ENCODE results near the gene PLXDC1.

The PLXDC1 gene

DNA sequence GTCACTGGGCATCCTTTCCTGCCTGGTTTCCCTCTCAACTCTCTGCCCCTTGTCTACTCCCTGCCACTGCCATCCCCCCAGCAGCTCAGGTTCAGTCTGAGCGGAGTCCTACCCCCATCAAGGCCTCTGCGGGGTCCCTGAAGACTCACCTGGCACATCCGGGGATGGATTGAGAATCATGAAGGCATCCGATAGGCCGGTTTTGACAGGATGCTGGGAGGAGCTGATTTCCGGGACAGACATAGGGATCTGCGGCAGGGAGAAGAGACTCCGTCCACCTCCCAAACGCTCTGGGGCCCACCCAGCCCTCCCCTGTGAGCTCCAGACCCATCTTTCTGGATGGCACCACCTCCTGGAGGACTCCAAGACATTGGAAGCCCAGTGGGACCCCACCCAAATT is 45.7 kb downstream of the PLXDC1 start:
- no peak for ATAC-seq
- no peak overlapping the region for H3K4me3 Mint-ChIP-seq
- peaks cover 18% of the 10 kb centered on the region for H3K4me1 Mint-ChIP-seq
- no peak for DNase-seq
- no peaks in the 10 kb centered on the region for H3K9me3 Mint-ChIP-seq
- no peaks in the 10 kb centered on the region for H3K27me3 Mint-ChIP-seq
- H3K27ac Mint-ChIP-seq: no peak overlapping the region

DNA sequence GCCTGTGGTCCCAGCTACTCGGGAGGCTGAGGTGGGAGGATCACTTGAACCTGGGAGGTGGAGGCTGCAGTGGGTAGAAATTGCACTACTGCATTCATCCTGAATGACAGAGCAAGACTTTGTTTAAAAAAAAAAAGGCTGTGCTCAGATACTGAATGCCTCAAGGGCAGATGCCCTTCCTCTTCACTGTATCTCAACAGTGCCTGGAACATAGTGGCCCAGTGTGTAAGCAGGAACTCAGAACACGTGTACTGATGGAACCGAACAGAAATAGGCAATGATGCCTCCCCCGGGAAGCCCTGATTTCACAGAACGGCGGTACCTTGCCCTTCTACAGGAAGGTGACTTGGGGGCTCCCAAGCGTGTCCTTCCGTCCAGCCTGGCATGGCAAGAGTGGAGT is 46.8 kb downstream of the PLXDC1 start:
- Mint-ChIP-seq H3K9me3 (no peaks in the 10 kb centered on the region), H3K4me3 (no peak overlapping the region)

DNA sequence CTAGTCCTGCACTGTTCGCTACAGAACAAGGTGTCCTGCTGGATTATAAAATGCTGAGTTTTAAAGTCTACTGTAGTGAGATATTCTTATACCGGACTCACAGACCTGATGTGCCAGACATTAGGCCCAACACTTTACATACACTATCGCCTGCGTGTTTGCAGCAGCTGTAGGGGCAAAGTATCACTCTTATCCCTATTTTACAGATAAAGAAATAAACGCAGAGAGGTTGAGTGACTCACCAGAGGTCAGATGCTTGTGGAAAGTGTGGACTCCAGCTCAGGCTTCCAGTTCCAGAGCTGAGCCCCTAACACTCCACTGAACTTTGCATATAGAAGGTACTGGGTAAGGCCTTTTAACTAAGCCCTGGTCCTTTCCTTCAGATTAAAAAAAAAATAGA is 47.4 kb downstream of the PLXDC1 start:
- DNase-seq (no peak), ATAC-seq (no peak)
- H3K4me3 Mint-ChIP-seq: no peak overlapping the region
- H3K9me3 Mint-ChIP-seq: no peaks in the 10 kb centered on the region
- H3K27me3 Mint-ChIP-seq: no peaks in the 10 kb centered on the region
- H3K4me1 Mint-ChIP-seq: peaks cover 24% of the 10 kb centered on the region
- H3K27ac Mint-ChIP-seq: peak overlapping the region in 1 of 2 donors; percentile 85

More for the DNA sequence above, 46.8 kb downstream of the PLXDC1 start:
- H3K27me3 Mint-ChIP-seq: no peaks in the 10 kb centered on the region
- H3K27ac Mint-ChIP-seq: no peak overlapping the region
- no peak for DNase-seq
- peaks cover 18% of the 10 kb centered on the region for H3K4me1 Mint-ChIP-seq
- ATAC-seq: no peak

DNA sequence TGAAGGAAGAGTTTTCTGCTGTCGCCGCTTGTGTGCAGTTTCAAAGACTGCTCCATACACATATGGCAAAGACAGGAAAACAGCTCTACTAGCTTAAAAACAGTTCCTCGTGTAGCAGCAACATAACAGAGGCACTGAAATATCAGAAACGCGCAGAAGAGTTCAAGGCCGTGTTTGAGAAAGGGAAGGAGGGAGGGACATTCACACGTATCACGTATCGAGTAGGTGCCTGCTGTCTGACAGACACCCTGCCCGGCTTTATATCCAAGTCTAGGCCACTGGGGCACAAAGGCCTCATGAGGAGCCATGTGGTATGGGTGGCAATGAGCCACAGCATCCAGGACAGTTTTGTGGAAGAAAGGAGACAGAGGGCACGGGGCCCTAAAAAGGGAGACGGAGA is 50.3 kb downstream of the PLXDC1 start:
- H3K27me3 Mint-ChIP-seq: no peaks in the 10 kb centered on the region
- ATAC-seq: no peak
- no peak overlapping the region for H3K4me3 Mint-ChIP-seq
- no peaks in the 10 kb centered on the region for H3K9me3 Mint-ChIP-seq
- no peak for DNase-seq
- no peak overlapping the region for H3K27ac Mint-ChIP-seq
- peaks cover 48% of the 10 kb centered on the region for H3K4me1 Mint-ChIP-seq

DNA sequence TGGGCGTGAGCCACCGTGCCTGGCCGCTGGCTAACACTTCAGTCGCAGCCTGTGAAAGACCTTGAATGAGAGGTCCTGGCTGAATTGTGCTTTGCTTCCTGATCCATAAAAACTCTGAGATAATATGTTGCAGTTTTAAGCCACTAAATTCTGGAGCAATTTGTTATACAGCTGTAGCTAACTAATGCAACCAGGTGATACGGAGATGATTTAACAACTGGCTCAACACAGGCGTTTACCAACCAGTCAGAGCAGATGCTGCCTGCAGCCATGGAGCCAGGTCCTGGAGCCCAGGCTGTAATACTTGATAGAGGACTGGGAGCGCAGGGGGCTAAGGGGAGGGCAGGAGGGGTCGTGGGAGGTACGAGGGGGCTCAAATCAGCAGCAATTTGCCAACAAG is 50.9 kb downstream of the PLXDC1 start:
- Mint-ChIP-seq H3K9me3 (no peaks in the 10 kb centered on the region), H3K27me3 (no peaks in the 10 kb centered on the region), H3K4me3 (no peak overlapping the region), H3K4me1 (peaks cover 53% of the 10 kb centered on the region), H3K27ac (no peak overlapping the region)
- ATAC-seq (no peak), DNase-seq (no peak)

DNA sequence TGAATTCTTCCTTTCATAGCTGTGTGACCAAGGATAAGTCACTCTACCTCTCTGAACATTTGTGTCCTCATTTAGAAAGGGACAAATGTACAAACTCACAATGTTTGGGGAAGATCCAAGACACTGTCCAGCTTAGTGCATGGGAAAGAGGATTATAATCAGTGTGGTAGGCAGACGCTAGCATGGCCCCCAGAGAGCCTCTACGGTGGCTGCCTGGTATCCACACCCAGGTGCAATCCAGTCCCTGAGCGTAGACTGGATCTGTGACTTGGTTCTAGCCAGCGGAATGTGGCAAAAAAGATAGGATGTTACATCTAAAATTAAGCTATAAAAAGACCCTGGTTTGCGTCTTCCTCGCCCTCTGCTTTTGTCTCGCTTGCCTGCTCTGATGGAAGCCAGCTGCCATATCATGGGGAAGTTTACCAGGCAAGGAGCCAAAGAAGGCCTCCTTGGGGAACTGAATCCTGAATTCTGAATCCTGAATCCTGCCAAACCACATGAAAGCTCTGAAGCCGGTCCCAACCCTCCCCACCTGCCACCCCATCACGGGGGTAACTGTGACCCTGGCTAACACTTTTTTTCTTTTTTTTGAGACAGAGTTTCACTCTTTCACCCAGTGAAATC is 51.7 kb downstream of the PLXDC1 start:
- Mint-ChIP-seq H3K4me1 (peaks cover 61% of the 10 kb centered on the region), H3K27me3 (no peaks in the 10 kb centered on the region), H3K27ac (no peak overlapping the region), H3K9me3 (no peaks in the 10 kb centered on the region), H3K4me3 (no peak overlapping the region)
- ATAC-seq: no peak
- DNase-seq: no peak

DNA sequence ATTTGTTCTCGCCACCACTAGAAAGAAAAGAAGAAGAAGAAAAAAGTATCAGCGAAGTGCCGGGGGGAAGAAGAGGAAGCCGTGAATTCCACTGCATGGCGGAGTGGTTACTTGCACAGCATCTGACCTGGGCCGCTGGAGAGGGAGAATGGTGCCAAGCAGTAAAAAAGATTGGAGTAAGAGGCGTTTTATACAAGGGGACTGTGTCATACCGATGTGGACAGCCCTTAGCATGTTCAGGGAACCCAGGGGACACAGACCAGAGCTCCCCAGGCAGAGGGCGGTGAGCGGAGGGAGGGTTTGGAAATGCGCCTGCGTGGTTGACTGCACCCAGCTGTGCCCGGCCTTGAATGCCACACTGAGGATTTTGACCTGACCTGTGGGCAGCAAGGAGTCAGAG is 52.8 kb downstream of the PLXDC1 start:
- Mint-ChIP-seq H3K9me3 (no peaks in the 10 kb centered on the region), H3K4me3 (no peak overlapping the region), H3K27me3 (no peaks in the 10 kb centered on the region), H3K27ac (no peak overlapping the region), H3K4me1 (peaks cover 73% of the 10 kb centered on the region)
- no peak for DNase-seq
- ATAC-seq: no peak

DNA sequence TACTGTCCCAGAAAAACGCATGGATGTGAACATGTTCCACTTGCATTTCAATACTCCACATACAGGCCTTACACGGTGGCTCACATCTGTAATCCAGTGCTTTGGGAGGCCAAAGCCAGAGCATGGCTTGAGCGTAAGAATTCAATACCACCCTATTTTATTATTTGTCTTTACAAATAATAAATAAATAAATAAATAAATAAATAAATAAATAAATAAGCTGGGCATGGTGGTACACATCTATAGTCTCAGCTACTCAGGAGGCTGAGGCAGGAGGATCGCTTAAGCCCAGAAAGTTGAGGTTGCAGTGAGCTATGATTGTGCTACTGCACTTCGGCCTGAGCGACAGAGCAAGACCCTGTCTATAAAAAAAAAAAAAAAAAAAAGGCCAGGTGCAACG is 53.9 kb downstream of the PLXDC1 start:
- ATAC-seq: no peak

DNA sequence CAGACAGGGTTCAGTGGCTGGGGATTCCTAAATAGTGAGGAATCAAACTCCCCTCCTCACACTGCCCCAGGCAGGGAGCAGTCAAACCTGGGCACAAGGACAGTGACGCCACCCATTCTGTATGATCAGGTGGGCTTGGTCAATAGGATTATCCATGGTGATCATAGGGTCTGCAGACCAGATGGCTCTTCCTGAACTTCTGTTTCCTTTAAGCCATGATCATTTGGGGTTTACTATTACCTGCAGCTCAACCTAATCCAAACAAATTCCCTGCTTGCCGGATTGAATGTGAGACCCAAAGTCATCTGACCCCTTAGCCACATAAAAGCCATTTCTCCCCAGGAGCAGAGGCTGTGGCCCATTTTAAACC is 54.3 kb downstream of the PLXDC1 start:
- Mint-ChIP-seq H3K27ac (no peak overlapping the region), H3K4me1 (peaks cover 82% of the 10 kb centered on the region), H3K9me3 (no peaks in the 10 kb centered on the region), H3K27me3 (no peaks in the 10 kb centered on the region), H3K4me3 (peak overlapping the region; percentile 55 to 59)
- no peak for ATAC-seq
- DNase-seq: no peak

More for the DNA sequence above, 53.9 kb downstream of the PLXDC1 start:
- Mint-ChIP-seq H3K4me3 (no peak overlapping the region), H3K9me3 (no peaks in the 10 kb centered on the region), H3K4me1 (peaks cover 82% of the 10 kb centered on the region), H3K27ac (no peak overlapping the region), H3K27me3 (no peaks in the 10 kb centered on the region)
- DNase-seq: no peak

DNA sequence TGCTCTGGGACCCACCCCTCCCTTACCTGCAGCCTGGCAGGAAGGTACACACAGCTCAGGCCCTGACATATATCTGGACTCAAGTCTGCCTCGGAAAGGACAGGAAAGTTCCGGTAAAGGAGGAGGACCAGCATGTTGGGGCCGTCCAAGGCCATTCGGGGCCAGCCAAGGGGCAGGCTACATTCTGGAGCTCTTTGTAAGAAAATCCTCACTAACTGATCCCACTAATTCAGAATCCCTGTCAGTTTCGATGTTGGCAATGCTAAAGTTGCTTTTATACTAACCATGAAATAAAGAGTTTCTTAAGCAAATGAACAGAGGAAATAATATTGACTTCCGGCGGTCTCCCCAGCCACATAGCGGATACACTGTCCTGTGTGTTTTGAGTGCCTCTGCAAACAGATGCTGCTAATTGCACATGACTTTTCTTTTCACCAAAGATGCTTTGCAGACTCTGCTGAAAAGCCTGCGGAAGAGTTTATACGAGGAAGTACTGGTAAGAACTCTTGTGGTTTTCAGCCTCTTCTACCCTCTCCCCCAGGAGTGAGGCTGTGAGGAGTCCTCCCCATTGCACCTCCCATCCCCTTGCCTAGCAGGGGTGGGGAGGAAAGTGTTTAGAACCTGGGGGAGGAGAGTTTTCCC is 54.8 kb downstream of the PLXDC1 start:
- H3K4me1 Mint-ChIP-seq: peaks cover 80% of the 10 kb centered on the region
- H3K9me3 Mint-ChIP-seq: no peaks in the 10 kb centered on the region
- H3K4me3 Mint-ChIP-seq: peak overlapping the region; percentile 55 to 59
- ATAC-seq (peak; percentile 30), DNase-seq (peak in 1 of 2 donors; percentile 24)
- peak overlapping the region; percentile 69 to 74 for H3K27ac Mint-ChIP-seq
- H3K27me3 Mint-ChIP-seq: no peaks in the 10 kb centered on the region

DNA sequence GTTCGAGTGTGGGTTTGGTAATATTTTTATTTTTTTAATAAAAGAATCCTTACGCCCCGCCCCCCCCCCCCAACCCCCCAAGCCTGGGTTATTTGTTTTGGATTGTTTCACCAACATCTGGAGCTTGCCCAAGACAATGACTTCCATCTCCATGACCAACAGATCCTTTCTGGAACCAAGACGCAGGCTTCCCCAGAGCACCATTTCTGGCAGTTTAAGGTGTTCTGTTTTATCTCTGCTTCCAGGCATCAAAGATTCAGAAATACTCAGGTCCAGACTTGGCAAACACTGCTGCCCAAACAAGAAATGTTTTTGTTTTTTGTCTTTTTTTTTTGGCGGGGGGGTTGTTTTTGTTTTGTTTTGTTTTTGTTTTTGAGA is 56.1 kb downstream of the PLXDC1 start:
- DNase-seq: no peak
- ATAC-seq: no peak
- peaks cover 85% of the 10 kb centered on the region for H3K4me1 Mint-ChIP-seq

DNA sequence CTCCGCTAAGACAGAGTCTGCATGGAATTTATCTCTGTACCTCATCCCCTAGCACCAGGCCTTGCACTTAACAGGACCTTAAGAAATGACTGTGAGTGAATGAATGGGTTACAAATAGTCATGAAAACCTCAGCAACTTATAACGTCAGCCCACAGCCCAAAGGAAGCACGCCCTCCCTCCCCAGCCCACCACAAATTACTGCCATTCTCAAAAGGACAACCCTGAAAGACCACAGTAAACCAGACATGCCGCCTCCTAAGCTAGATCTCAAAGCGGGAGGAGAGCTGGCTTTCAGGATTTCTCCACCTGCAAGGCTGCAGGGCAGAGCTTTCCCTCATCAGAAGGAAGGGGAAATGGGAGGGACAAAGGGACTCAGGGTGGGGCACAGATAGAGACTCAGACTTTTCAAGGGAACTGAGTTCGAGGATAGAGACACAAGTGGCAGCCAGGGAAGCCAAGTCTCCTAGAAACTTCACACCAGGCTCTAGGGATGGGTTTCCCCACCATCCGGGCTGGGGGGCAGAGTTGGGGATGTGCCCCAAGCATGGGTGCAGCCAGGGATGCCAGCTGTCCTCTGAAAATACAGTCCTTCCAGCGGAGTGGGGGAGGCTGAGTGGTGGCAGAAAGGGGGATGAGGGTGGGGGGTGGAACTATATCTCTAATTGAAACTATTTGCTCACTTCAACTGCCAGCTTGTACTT is 56.7 kb downstream of the PLXDC1 start:
- H3K4me1 Mint-ChIP-seq: peaks cover 89% of the 10 kb centered on the region
- H3K27ac Mint-ChIP-seq: peak overlapping the region; percentile 16 to 58
- no peaks in the 10 kb centered on the region for H3K9me3 Mint-ChIP-seq
- H3K4me3 Mint-ChIP-seq: peak overlapping the region; percentile 29 to 51
- no peaks in the 10 kb centered on the region for H3K27me3 Mint-ChIP-seq
- DNase-seq (peak; percentile 21 to 31), ATAC-seq (peak; percentile 80)

More for the DNA sequence above, 56.1 kb downstream of the PLXDC1 start:
- Mint-ChIP-seq H3K27ac (no peak overlapping the region), H3K4me3 (peak overlapping the region in 1 of 2 donors; percentile 33), H3K9me3 (no peaks in the 10 kb centered on the region), H3K27me3 (no peaks in the 10 kb centered on the region)

DNA sequence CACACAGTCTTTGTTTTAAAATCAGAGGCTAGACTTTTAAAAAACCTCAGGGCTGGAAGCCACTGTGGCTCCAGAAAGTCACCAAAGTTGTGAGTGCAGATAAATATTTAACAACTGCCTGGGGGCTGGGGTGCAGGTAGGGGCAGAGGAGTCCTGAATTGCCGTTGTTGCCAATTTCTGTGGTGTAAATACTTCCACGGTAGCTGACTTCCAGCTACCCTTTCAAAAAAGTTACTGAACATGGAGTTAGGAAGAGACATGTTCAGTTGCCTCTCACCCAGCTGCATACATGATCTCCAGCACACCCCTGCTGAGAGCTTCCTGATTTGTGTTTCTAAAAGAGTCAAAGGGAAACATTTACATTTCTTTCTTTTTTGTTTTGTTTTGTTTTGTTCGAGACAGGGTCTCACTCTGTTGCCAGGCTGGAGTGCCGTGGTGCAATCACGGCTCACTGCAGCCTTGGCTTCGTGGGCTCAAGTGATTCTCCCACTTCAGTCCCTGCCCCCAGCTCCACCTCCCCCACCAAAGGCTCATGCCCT is 58.7 kb downstream of the PLXDC1 start:
- H3K9me3 Mint-ChIP-seq: no peaks in the 10 kb centered on the region
- peaks cover 77% of the 10 kb centered on the region for H3K4me1 Mint-ChIP-seq
- DNase-seq (no peak), ATAC-seq (no peak)
- peak overlapping the region; percentile 71 to 78 for H3K4me3 Mint-ChIP-seq
- no peaks in the 10 kb centered on the region for H3K27me3 Mint-ChIP-seq
- peak overlapping the region; percentile 72 to 83 for H3K27ac Mint-ChIP-seq

DNA sequence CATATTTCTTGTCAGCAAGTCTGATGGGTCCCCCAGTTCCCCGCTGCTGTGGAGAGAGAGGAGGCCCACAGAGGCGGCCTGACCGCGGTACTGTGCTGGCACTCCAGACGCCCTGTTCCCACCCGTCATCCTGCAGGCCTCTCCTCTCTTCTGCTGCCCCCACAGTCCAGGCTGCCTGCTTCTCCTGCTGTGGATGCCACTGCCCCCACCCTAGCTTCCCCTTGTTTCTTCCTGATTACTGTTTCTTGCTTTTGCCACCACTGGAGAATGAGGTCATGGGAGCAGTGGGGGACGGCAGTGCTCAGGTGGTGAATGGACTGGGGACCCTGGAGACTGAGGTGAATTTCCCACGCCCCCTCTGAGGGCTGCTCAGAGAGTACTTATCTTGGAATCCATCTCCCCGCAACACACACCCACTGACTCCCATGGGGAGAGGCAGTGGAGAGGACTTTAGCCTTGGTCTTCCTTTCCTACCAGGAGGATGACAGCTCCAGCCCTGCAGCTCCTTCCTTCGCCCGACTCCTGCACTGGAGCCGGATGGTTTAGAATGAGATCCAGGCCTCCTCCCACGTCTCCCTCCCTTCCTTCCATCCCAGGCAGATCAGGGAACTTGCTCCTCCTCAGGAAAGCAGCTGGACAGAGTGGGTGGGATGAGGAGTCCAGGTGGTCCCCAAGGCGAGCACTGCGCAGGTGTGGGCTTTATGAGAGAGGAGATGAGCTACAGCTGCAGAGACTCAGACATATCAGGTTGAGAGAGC is 60.4 kb downstream of the PLXDC1 start:
- Mint-ChIP-seq H3K27me3 (no peaks in the 10 kb centered on the region), H3K4me3 (peak overlapping the region in 1 of 2 donors; percentile 25), H3K27ac (no peak overlapping the region), H3K9me3 (no peaks in the 10 kb centered on the region), H3K4me1 (peaks cover 64% of the 10 kb centered on the region)
- DNase-seq: no peak
- ATAC-seq: no peak

DNA sequence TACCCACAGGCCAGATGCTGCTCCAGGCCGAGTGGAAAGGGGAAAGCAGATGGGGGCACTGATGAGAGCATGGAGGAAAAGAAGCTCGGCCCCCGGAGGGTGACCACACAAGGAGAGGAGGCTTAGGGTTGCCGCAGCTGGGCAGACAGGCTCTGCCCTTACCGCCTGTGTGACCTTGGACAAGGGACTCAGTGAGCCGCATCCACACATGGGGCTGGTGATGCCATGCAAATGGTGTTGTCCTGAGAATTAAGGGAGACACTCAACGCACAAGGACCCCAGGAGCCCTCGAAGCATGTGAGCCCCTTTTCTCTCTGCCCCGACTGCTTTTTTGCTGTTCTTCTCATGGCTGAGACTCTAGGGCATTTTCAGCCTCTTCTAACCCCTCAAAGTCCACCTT is 61.0 kb downstream of the PLXDC1 start:
- H3K27ac Mint-ChIP-seq: no peak overlapping the region
- no peak for DNase-seq
- H3K4me3 Mint-ChIP-seq: no peak overlapping the region
- H3K9me3 Mint-ChIP-seq: no peaks in the 10 kb centered on the region
- H3K4me1 Mint-ChIP-seq: peaks cover 57% of the 10 kb centered on the region
- H3K27me3 Mint-ChIP-seq: no peaks in the 10 kb centered on the region
- ATAC-seq: no peak

All from stimulated activated naive CD8-positive, alpha-beta T cell treated with anti-CD3 and anti-CD28 coated beads, Interleukin-15, amount 100 ng/mL, for 72 hours (primary cell).